ENCODE measurements around the gene EVC.

DNA sequence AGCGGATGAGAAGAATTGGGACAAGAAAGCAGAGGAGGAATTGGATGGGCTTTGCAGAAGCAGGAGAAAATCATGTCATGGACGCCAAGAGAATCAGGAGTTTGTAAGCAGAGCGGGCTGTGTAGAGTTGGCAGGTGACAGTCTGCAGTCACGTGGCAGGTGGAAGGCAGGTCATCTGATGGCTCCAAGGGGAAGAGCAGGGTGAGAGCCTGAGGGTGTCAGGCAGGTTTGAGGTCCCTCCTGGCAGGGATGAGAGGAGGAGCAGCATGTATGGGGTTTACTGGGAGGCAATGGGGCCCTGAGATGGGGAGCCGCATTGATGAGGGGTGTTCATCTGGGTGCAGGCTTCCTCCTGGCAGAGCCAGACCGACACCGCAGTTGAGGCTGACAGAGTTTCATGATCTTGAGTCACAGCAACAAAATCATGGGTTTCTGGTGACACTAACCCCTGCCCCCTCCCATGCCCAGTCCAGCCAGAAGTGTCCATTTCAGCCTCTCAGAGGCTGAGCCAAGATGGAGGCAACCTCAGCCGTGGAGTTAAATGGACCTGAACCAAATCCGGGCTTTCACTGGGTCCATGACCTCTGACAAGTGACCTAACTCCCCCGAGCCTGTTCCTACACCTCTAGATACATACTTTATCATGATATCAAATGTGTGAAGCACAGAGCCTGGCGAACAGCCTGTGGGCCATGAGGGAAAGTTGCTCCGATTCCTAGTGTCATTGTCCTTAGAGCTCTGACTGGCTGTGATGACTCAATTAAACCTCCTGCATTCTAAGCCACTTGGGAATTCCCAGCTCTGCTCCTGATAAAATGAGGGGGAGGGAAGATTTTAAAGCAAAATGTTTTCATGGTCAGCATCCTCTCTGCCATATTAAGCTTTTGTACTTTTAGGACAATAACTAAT, 36.1 kb downstream of the EVC start:
- TF ChIP-seq, protein P1, sequence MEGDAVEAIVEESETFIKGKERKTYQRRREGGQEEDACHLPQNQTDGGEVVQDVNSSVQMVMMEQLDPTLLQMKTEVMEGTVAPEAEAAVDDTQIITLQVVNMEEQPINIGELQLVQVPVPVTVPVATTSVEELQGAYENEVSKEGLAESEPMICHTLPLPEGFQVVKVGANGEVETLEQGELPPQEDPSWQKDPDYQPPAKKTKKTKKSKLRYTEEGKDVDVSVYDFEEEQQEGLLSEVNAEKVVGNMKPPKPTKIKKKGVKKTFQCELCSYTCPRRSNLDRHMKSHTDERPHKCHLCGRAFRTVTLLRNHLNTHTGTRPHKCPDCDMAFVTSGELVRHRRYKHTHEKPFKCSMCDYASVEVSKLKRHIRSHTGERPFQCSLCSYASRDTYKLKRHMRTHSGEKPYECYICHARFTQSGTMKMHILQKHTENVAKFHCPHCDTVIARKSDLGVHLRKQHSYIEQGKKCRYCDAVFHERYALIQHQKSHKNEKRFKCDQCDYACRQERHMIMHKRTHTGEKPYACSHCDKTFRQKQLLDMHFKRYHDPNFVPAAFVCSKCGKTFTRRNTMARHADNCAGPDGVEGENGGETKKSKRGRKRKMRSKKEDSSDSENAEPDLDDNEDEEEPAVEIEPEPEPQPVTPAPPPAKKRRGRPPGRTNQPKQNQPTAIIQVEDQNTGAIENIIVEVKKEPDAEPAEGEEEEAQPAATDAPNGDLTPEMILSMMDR (IDR thresholded peaks at IDR 0.05; ENCODE audit: borderline replicate concordance, extremely low read depth, low read length, poor library complexity, severe bottlenecking), result no peak
- TF ChIP-seq EZH2 (IDR thresholded peaks at IDR 0.05; ENCODE audit: borderline replicate concordance, low read depth, low read length, severe bottlenecking), result no peak
